Calu3 (cell line): Measurements from ENCODE around the gene CCDC85C. TPM values are rescaled to one million over a fixed set of nuclear protein-coding genes. Genes with fewer than 3 reads are reported as not detected.

Source experiments
- BruUV-seq: library from RNA; stranded (reverse); fragments of 400-500 nt; replicated peaks from 2 replicates; lab custom pipeline; 2021; lab: Mats Ljungman, UMichigan
- CTCF ChIA-PET: fragments of 300-600 bp; sonication (Branson Sonifier 250); formaldehyde crosslinking; loops from one replicate; lab custom pipeline; 2022; ENCODE audit warnings: antibody characterized with exemption; lab: Charles Lee
- DNase-seq: peaks from one replicate; pipeline ENCODE4 v3.0.0; 2022
- H3K27ac Mint-ChIP-seq: one replicate; pipeline ENCODE4 v1.8.0; 2022; ENCODE audit warnings: mixed read lengths; ENCODE audit not compliant: unreplicated experiment
- H3K27me3 Mint-ChIP-seq: one replicate; pipeline ENCODE4 v1.8.0; 2022; ENCODE audit warnings: mixed read lengths; ENCODE audit not compliant: unreplicated experiment
- H3K36me3 Mint-ChIP-seq: one replicate; pipeline ENCODE4 v1.8.0; 2022; ENCODE audit warnings: mild to moderate bottlenecking, moderate library complexity, mixed read lengths; ENCODE audit not compliant: insufficient read depth, unreplicated experiment
- H3K4me1 Mint-ChIP-seq: one replicate; pipeline ENCODE4 v1.8.0; 2022; ENCODE audit warnings: mild to moderate bottlenecking, low read depth, mixed read lengths; ENCODE audit not compliant: unreplicated experiment
- H3K4me3 Mint-ChIP-seq: one replicate; pipeline ENCODE4 v1.8.0; 2022; ENCODE audit warnings: mild to moderate bottlenecking, low read depth, moderate library complexity, mixed read lengths; ENCODE audit not compliant: unreplicated experiment
- H3K9me3 Mint-ChIP-seq: one replicate; pipeline ENCODE4 v1.8.0; 2022; ENCODE audit warnings: low read depth, mixed read lengths; ENCODE audit not compliant: unreplicated experiment
- CTCF ChIP-seq: fragments of 200-600 bp; IDR thresholded peaks from one replicate; pipeline ENCODE4 v1.8.0; 2022; ENCODE audit warnings: antibody characterized with exemption; ENCODE audit not compliant: unreplicated experiment
- intact Hi-C: fragments of 100-400 bp; cut with micrococcal nuclease; formaldehyde crosslinking; loops from one replicate; pipeline ENCODE4 v1.10.0; 2022; ENCODE audit not compliant: unreplicated experiment
- total RNA-seq: library from RNA; stranded (reverse); gene quantifications from 2 replicates; pipeline ENCODE4 v1.2.3, GENCODE V29; 2022

CCDC85C gene
- total RNA-seq, 1 experiment from 2014 or later = 45.1 TPM

- no TSS peak for BruUV-seq
- no peak for TF ChIP-seq CTCF
- H3K27me3 Mint-ChIP-seq = no peaks in the 10 kb centered on the region
- peaks cover 39% of the 10 kb centered on the region for H3K36me3 Mint-ChIP-seq
- CTCF ChIA-PET = interaction anchor here (1.1 to 2.0 kb wide), 3 partner anchors 23 to 40 kb away, joined by 3 to 6 read pairs (median 5); no protein-coding TSS in a partner anchor
- H3K4me1 Mint-ChIP-seq = peaks cover 30% of the 10 kb centered on the region
- intact Hi-C loops = loop anchor here (5.0 kb wide), 1 partner anchor 41 kb away; no protein-coding TSS in a partner anchor
- no peaks in the 10 kb centered on the region for H3K9me3 Mint-ChIP-seq
- peak overlapping the region; percentile 89 for H3K4me3 Mint-ChIP-seq
- H3K27ac Mint-ChIP-seq = no peak overlapping the region
- no peak for DNase-seq
Measured at GRCh38 chr14:99602788-99603415, 1.1 kb downstream of the CCDC85C start.

- Mint-ChIP-seq H3K27ac (no peak overlapping the region), H3K36me3 (peaks cover 39% of the 10 kb centered on the region), H3K27me3 (no peaks in the 10 kb centered on the region), H3K9me3 (no peaks in the 10 kb centered on the region), H3K4me1 (peaks cover 37% of the 10 kb centered on the region), H3K4me3 (peak overlapping the region; percentile 89)
- CTCF ChIA-PET = interaction anchor here (0.6 to 2.0 kb wide), 6 partner anchors 10 to 38 kb away, joined by 4 to 8 read pairs (median 5); no protein-coding TSS in a partner anchor
- no peak for TF ChIP-seq CTCF
- BruUV-seq = TSS peak; percentile 45
- intact Hi-C loops = loop anchor here (5.0 kb wide), 1 partner anchor 40 kb away; no protein-coding TSS in a partner anchor
- peak; percentile 38 for DNase-seq
Measured at GRCh38 chr14:99602054-99602787, 1.8 kb downstream of the CCDC85C start.

GRCh38 chr14:99601361-99601831, 2.6 kb downstream of the CCDC85C start:
- TF ChIP-seq CTCF = no peak
- intact Hi-C loops = loop anchor here (5.0 kb wide), 1 partner anchor 39 kb away; no protein-coding TSS in a partner anchor
- H3K9me3 Mint-ChIP-seq = no peaks in the 10 kb centered on the region
- no peaks in the 10 kb centered on the region for H3K27me3 Mint-ChIP-seq
- peaks cover 46% of the 10 kb centered on the region for H3K4me1 Mint-ChIP-seq
- CTCF ChIA-PET = interaction anchor here (0.6 to 2.0 kb wide), 4 partner anchors 9 to 37 kb away, joined by 4 to 8 read pairs (median 7); no protein-coding TSS in a partner anchor
- DNase-seq = no peak
- H3K36me3 Mint-ChIP-seq = peaks cover 39% of the 10 kb centered on the region
- peak overlapping the region; percentile 89 for H3K4me3 Mint-ChIP-seq
- no peak overlapping the region for H3K27ac Mint-ChIP-seq
- no TSS peak for BruUV-seq

- CTCF ChIA-PET = interaction anchor here (1.0 kb wide), 1 partner anchor 20 kb away, joined by 8 read pairs; no protein-coding TSS in a partner anchor
- TF ChIP-seq CTCF = no peak
- H3K4me3 Mint-ChIP-seq = no peak overlapping the region
- peaks cover 37% of the 10 kb centered on the region for H3K36me3 Mint-ChIP-seq
- BruUV-seq = no TSS peak
- H3K9me3 Mint-ChIP-seq = no peaks in the 10 kb centered on the region
- H3K4me1 Mint-ChIP-seq = peaks cover 43% of the 10 kb centered on the region
- intact Hi-C loops = loop anchor here (5.0 kb wide), 1 partner anchor 38 kb away; no protein-coding TSS in a partner anchor
- H3K27ac Mint-ChIP-seq = no peak overlapping the region
- H3K27me3 Mint-ChIP-seq = no peaks in the 10 kb centered on the region
- no peak for DNase-seq
Measured at GRCh38 chr14:99600232-99600888, 3.6 kb downstream of the CCDC85C start.
